GM21423 (cell line): ENCODE results near the gene PEAK1.

Experiments
- ATAC-seq: cut with Tn5 transposase; IDR thresholded peaks from one replicate; pipeline ENCODE4 v1.9.1; 2021; ENCODE audit warnings: mild to moderate bottlenecking, moderate library complexity; ENCODE audit not compliant: unreplicated experiment

PEAK1 gene

GRCh38 chr15:77143616-77144015, 276.3 kb downstream of the PEAK1 start:
- no peak for ATAC-seq

GRCh38 chr15:77143191-77143590, 276.7 kb downstream of the PEAK1 start:
- no peak for ATAC-seq

GRCh38 chr15:77140220-77140619, 279.7 kb downstream of the PEAK1 start:
- no peak for ATAC-seq

GRCh38 chr15:77139312-77139711, 280.6 kb downstream of the PEAK1 start:
- no peak for ATAC-seq

- no peak for ATAC-seq
These were observed 281.8 kb downstream of the PEAK1 start for GRCh38 chr15:77138167-77138522.

GRCh38 chr15:77135181-77135580, 284.7 kb downstream of the PEAK1 start:
- ATAC-seq, result no peak

GRCh38 chr15:77130315-77130930, 289.5 kb downstream of the PEAK1 start:
- no peak for ATAC-seq

- no peak for ATAC-seq
These were observed 292.3 kb downstream of the PEAK1 start for GRCh38 chr15:77127626-77128025.

- no peak for ATAC-seq
These were observed 293.2 kb downstream of the PEAK1 start for GRCh38 chr15:77126529-77127326.

GRCh38 chr15:77123854-77124253, 296.1 kb downstream of the PEAK1 start:
- no peak for ATAC-seq

GRCh38 chr15:77122576-77122975, 297.3 kb downstream of the PEAK1 start:
- no peak for ATAC-seq

GRCh38 chr15:77121599-77121998, 298.3 kb downstream of the PEAK1 start:
- no peak for ATAC-seq

- no peak for ATAC-seq
These were observed 299.3 kb downstream of the PEAK1 start for GRCh38 chr15:77120576-77120975.

- ATAC-seq, result no peak
These were observed 300.5 kb downstream of the PEAK1 start for GRCh38 chr15:77119446-77119845.

GRCh38 chr15:77118882-77119321, 301.0 kb downstream of the PEAK1 start:
- ATAC-seq, result no peak

GRCh38 chr15:77115179-77115578, 304.7 kb downstream of the PEAK1 start:
- no peak for ATAC-seq

GRCh38 chr15:77112838-77113504, 306.9 kb downstream of the PEAK1 start:
- no peak for ATAC-seq

GRCh38 chr15:77111789-77112188, 308.1 kb downstream of the PEAK1 start:
- no peak for ATAC-seq

GRCh38 chr15:77107531-77108355, 312.2 kb downstream of the PEAK1 start:
- no peak for ATAC-seq

GRCh38 chr15:77107068-77107467, 312.8 kb downstream of the PEAK1 start:
- no peak for ATAC-seq

GRCh38 chr15:77104155-77104554, 315.7 kb downstream of the PEAK1 start:
- no peak for ATAC-seq
